ENCODE measurements around the gene KCTD20. TPM values are rescaled to one million over a fixed set of nuclear protein-coding genes. Genes with fewer than 3 reads are reported as not detected.

The KCTD20 gene
- total and polyA plus RNA-seq, 2 of the 13 experiments (the other 11 are each of a cell fraction or from before 2014, with no cell fraction given) = 52.7 to 67.1 TPM

DNA sequence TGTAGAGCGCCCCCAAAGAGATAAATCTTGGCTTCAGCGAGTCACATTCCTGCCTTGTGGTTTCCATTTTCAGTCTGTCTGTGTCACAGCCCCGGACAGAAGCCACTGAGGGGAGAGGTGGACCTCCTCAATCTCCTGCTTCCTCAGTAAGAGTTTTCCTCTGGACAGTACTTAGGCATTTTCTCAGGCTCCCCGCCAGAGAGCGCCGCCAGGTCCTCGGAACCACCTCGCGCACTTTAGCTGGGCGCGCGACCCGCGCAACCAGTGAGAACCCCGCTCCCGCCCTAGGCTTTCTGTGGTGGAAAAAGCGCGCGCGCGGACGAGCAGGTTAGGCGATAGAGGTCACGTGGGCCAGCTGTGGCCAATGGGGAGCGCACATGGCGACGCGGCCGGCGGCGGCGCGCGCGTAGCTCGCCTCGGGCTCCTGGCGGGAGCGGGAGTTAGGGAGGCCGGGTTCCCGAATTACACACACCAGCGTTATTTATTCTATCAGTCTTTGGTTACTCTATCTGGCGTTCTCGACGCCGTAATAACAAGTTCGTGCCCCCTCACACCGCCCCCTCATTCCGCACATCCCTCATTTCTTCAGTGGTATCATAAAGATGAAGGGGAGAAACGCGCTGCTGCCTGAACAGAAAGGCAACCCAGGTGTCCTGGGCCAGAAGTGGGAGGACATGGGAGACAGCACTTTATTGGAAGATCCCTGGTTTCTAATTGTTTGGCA, 19.5 kb upstream of the KCTD20 start (continued):
- TF ChIP-seq ZNF549 (CRISPR knock-in tag; IDR thresholded peaks at IDR 0.05) = no peak
- no peak; the same call in 1 of the 2 replicates for TF ChIP-seq ZNF17 (CRISPR knock-in tag; IDR thresholded peaks at IDR 0.05)
- no peak for TF ChIP-seq ZNF543 (CRISPR knock-in tag; IDR thresholded peaks at IDR 0.05)
- no peak for TF ChIP-seq CEBPB (IDR thresholded peaks at IDR 0.05; ENCODE audit: borderline replicate concordance, low read depth, low read length)
- TF ChIP-seq MED13 (CRISPR knock-in tag; IDR thresholded peaks at IDR 0.05) = no peak
- TF ChIP-seq, protein P1, sequence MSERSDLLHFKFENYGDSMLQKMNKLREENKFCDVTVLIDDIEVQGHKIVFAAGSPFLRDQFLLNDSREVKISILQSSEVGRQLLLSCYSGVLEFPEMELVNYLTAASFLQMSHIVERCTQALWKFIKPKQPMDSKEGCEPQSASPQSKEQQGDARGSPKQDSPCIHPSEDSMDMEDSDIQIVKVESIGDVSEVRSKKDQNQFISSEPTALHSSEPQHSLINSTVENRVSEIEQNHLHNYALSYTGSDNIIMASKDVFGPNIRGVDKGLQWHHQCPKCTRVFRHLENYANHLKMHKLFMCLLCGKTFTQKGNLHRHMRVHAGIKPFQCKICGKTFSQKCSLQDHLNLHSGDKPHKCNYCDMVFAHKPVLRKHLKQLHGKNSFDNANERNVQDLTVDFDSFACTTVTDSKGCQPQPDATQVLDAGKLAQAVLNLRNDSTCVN (CRISPR knock-in tag; IDR thresholded peaks at IDR 0.05; ENCODE audit: borderline replicate concordance) = no peak
- TF ChIP-seq, protein P2, sequence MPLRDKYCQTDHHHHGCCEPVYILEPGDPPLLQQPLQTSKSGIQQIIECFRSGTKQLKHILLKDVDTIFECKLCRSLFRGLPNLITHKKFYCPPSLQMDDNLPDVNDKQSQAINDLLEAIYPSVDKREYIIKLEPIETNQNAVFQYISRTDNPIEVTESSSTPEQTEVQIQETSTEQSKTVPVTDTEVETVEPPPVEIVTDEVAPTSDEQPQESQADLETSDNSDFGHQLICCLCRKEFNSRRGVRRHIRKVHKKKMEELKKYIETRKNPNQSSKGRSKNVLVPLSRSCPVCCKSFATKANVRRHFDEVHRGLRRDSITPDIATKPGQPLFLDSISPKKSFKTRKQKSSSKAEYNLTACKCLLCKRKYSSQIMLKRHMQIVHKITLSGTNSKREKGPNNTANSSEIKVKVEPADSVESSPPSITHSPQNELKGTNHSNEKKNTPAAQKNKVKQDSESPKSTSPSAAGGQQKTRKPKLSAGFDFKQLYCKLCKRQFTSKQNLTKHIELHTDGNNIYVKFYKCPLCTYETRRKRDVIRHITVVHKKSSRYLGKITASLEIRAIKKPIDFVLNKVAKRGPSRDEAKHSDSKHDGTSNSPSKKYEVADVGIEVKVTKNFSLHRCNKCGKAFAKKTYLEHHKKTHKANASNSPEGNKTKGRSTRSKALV (CRISPR knock-in tag; IDR thresholded peaks at IDR 0.05) = peak; percentile 59; the same call in 1 of the 2 replicates
- no peak for TF ChIP-seq NR2C2 (CRISPR knock-in tag; IDR thresholded peaks at IDR 0.05; ENCODE audit: borderline replicate concordance)
- TF ChIP-seq, protein P3, sequence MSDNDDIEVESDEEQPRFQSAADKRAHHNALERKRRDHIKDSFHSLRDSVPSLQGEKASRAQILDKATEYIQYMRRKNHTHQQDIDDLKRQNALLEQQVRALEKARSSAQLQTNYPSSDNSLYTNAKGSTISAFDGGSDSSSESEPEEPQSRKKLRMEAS (IDR thresholded peaks at IDR 0.05) = peak; percentile 88
- TF ChIP-seq, protein P4, sequence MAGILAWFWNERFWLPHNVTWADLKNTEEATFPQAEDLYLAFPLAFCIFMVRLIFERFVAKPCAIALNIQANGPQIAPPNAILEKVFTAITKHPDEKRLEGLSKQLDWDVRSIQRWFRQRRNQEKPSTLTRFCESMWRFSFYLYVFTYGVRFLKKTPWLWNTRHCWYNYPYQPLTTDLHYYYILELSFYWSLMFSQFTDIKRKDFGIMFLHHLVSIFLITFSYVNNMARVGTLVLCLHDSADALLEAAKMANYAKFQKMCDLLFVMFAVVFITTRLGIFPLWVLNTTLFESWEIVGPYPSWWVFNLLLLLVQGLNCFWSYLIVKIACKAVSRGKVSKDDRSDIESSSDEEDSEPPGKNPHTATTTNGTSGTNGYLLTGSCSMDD (CRISPR knock-in tag; IDR thresholded peaks at IDR 0.05) = no peak
- TF ChIP-seq ZNF883 (CRISPR knock-in tag; IDR thresholded peaks at IDR 0.05; ENCODE audit: not compliant biosample characterization) = peak; percentile 81
- TF ChIP-seq, protein P5, sequence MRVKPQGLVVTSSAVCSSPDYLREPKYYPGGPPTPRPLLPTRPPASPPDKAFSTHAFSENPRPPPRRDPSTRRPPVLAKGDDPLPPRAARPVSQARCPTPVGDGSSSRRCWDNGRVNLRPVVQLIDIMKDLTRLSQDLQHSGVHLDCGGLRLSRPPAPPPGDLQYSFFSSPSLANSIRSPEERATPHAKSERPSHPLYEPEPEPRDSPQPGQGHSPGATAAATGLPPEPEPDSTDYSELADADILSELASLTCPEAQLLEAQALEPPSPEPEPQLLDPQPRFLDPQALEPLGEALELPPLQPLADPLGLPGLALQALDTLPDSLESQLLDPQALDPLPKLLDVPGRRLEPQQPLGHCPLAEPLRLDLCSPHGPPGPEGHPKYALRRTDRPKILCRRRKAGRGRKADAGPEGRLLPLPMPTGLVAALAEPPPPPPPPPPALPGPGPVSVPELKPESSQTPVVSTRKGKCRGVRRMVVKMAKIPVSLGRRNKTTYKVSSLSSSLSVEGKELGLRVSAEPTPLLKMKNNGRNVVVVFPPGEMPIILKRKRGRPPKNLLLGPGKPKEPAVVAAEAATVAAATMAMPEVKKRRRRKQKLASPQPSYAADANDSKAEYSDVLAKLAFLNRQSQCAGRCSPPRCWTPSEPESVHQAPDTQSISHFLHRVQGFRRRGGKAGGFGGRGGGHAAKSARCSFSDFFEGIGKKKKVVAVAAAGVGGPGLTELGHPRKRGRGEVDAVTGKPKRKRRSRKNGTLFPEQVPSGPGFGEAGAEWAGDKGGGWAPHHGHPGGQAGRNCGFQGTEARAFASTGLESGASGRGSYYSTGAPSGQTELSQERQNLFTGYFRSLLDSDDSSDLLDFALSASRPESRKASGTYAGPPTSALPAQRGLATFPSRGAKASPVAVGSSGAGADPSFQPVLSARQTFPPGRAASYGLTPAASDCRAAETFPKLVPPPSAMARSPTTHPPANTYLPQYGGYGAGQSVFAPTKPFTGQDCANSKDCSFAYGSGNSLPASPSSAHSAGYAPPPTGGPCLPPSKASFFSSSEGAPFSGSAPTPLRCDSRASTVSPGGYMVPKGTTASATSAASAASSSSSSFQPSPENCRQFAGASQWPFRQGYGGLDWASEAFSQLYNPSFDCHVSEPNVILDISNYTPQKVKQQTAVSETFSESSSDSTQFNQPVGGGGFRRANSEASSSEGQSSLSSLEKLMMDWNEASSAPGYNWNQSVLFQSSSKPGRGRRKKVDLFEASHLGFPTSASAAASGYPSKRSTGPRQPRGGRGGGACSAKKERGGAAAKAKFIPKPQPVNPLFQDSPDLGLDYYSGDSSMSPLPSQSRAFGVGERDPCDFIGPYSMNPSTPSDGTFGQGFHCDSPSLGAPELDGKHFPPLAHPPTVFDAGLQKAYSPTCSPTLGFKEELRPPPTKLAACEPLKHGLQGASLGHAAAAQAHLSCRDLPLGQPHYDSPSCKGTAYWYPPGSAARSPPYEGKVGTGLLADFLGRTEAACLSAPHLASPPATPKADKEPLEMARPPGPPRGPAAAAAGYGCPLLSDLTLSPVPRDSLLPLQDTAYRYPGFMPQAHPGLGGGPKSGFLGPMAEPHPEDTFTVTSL (CRISPR knock-in tag; IDR thresholded peaks at IDR 0.05; ENCODE audit: borderline replicate concordance) = no peak; the same call in 1 of the 2 replicates
- TF ChIP-seq LCORL (IDR thresholded peaks at IDR 0.05) = no peak
- peak; percentile 89 for TF ChIP-seq LCORL (CRISPR knock-in tag; IDR thresholded peaks at IDR 0.05)
- TF ChIP-seq KDM6A (CRISPR knock-in tag; IDR thresholded peaks at IDR 0.05; ENCODE audit: low read depth) = no peak
- TF ChIP-seq DNMT3B (CRISPR knock-in tag; conservative IDR thresholded peaks at IDR 0.05) = 0 out of 2 replicates have a peak, but pooled peaks have one; percentile 16
- no peak for TF ChIP-seq NCOA5 (CRISPR knock-in tag; IDR thresholded peaks at IDR 0.05)
- TF ChIP-seq NAIF1 (CRISPR knock-in tag; IDR thresholded peaks at IDR 0.05; ENCODE audit: borderline replicate concordance) = peak; percentile 92

Data from HepG2 (cell line).